Hepatocyte (in vitro differentiated cells): ENCODE results near the gene HDAC1.

Source experiments
- CTCF ChIP-seq: fragments of 200-600 bp; sonication (generic); IDR thresholded peaks from 2 replicates; pipeline ENCODE4 v1.5.1; 2016; ENCODE audit warnings: antibody characterized with exemption, mild to moderate bottlenecking; ENCODE audit not compliant: poor library complexity
- EZH2 ChIP-seq: fragments of 200-600 bp; sonication (generic); IDR thresholded peaks from 2 replicates; pipeline ENCODE4 v1.6.1; 2016; ENCODE audit warnings: antibody characterized with exemption, mild to moderate bottlenecking, borderline replicate concordance

GRCh38 chr1:32291708-32292538 lies at the start of gene HDAC1:
- TF ChIP-seq CTCF (no peak), EZH2 (no peak)
